ENCODE measurements around the gene GLI3.

- no peak for TF ChIP-seq EP300 (IDR thresholded peaks at IDR 0.05; ENCODE audit: borderline replicate concordance in 1 of 2, low read depth in 1 of 2, low read length in 1 of 2)
- TF ChIP-seq CTCF (IDR thresholded peaks at IDR 0.05), result no peak
- no peak for TF ChIP-seq REST (IDR thresholded peaks at IDR 0.05; ENCODE audit: low read depth, low read length)
- TF ChIP-seq SIN3A (IDR thresholded peaks at IDR 0.05; ENCODE audit: borderline replicate concordance, low read depth, low read length), result no peak
- TF ChIP-seq MXI1 (IDR thresholded peaks at IDR 0.05; ENCODE audit: low read depth, low read length), result no peak
Measured at GRCh38 chr7:42096681-42097561, 140.1 kb downstream of the GLI3 start.

All from SK-N-SH (cell line).